ENCODE results near the gene CENPA.
"Not testable (repeated sequence)": the region's sequence is repeated elsewhere in the genome, so short reads cannot be mapped to it uniquely, and the experiment has no call there.

The CENPA gene

GRCh38 chr2:26754539-26754938 is 31.3 kb upstream of the CENPA start:
- Mint-ChIP-seq H3K4me3 (no peak overlapping the region), H3K9me3 (no peaks in the 10 kb centered on the region), H3K36me3 (ENCODE audit: low read depth) (no peaks in the 10 kb centered on the region), H3K4me1 (ENCODE audit: low read depth) (peaks cover 15% of the 10 kb centered on the region), H3K27ac (no peak overlapping the region), H3K27me3 (no peaks in the 10 kb centered on the region)
- intact Hi-C loops (cut with micrococcal nuclease), result no loop called here

DNA sequence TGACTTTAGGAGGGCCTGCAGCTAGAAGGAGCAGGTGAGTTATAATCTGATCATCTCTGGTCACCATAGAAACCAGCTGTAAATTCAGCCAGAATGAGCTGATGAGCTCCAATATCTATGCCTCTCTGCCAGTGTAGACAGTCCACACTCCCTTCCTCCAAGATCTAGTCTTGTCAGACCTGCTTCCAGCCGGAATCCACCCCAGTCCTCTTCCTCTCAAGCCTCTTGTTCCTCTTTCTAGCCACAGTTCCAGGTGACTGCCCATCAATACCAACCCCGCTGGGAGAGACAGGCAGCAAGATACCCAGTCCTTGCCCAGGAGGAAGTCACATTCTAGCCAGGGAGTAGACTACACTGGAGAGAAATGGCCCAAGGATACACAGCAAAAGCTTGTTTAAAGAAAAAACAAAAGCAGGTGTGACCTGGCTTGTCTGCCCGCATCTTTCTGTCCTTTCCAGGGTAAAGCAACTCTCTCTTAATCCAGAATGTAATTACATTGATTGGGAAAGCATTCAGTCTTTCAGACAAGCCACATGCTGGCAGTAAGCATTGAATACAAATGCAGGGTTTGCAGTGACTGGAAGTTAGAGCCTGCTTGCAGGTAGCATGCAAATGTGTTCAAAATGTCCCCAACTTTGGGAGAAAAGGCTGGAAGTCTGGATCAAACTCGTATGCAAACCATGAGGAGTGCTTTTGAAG is 30.7 kb upstream of the CENPA start:
- no peaks in the 10 kb centered on the region for H3K9me3 Mint-ChIP-seq
- H3K27me3 Mint-ChIP-seq, result peaks cover 2% of the 10 kb centered on the region
- no peak overlapping the region for H3K4me3 Mint-ChIP-seq
- intact Hi-C loops (cut with micrococcal nuclease), result no loop called here
- no peaks in the 10 kb centered on the region for H3K36me3 Mint-ChIP-seq (ENCODE audit: low read depth)
- no peak overlapping the region for H3K27ac Mint-ChIP-seq
- H3K4me1 Mint-ChIP-seq (ENCODE audit: low read depth), result peaks cover 12% of the 10 kb centered on the region

- H3K4me1 Mint-ChIP-seq (ENCODE audit: low read depth), result peaks cover 5% of the 10 kb centered on the region
- intact Hi-C loops (cut with micrococcal nuclease), result no loop called here
- H3K27ac Mint-ChIP-seq, result no peak overlapping the region
- no peaks in the 10 kb centered on the region for H3K36me3 Mint-ChIP-seq (ENCODE audit: low read depth)
- no peak overlapping the region for H3K4me3 Mint-ChIP-seq
- H3K9me3 Mint-ChIP-seq, result no peaks in the 10 kb centered on the region
- H3K27me3 Mint-ChIP-seq, result peaks cover 4% of the 10 kb centered on the region
Observed at GRCh38 chr2:26756337-26756736, 29.5 kb upstream of the CENPA start.

GRCh38 chr2:26757873-26758789 is 27.7 kb upstream of the CENPA start:
- Mint-ChIP-seq H3K4me3 (no peak overlapping the region), H3K27ac (no peak overlapping the region), H3K9me3 (no peaks in the 10 kb centered on the region), H3K4me1 (ENCODE audit: low read depth) (peaks cover 5% of the 10 kb centered on the region), H3K36me3 (ENCODE audit: low read depth) (no peaks in the 10 kb centered on the region), H3K27me3 (peaks cover 13% of the 10 kb centered on the region)
- intact Hi-C loops (cut with micrococcal nuclease), result no loop called here

GRCh38 chr2:26758790-26759321 is 27.0 kb upstream of the CENPA start:
- no peak overlapping the region for H3K4me3 Mint-ChIP-seq
- intact Hi-C loops (cut with micrococcal nuclease), result no loop called here
- no peaks in the 10 kb centered on the region for H3K9me3 Mint-ChIP-seq
- peaks cover 18% of the 10 kb centered on the region for H3K27me3 Mint-ChIP-seq
- peaks cover 3% of the 10 kb centered on the region for H3K36me3 Mint-ChIP-seq (ENCODE audit: low read depth)
- no peak overlapping the region for H3K27ac Mint-ChIP-seq
- peaks cover 12% of the 10 kb centered on the region for H3K4me1 Mint-ChIP-seq (ENCODE audit: low read depth)

- no peak overlapping the region for H3K4me3 Mint-ChIP-seq
- no peak overlapping the region for H3K27ac Mint-ChIP-seq
- intact Hi-C loops (cut with micrococcal nuclease), result no loop called here
- peaks cover 18% of the 10 kb centered on the region for H3K27me3 Mint-ChIP-seq
- peaks cover 13% of the 10 kb centered on the region for H3K36me3 Mint-ChIP-seq (ENCODE audit: low read depth)
- no peaks in the 10 kb centered on the region for H3K9me3 Mint-ChIP-seq
- H3K4me1 Mint-ChIP-seq (ENCODE audit: low read depth), result peaks cover 18% of the 10 kb centered on the region
Observed at GRCh38 chr2:26759845-26760244, 26.0 kb upstream of the CENPA start.

DNA sequence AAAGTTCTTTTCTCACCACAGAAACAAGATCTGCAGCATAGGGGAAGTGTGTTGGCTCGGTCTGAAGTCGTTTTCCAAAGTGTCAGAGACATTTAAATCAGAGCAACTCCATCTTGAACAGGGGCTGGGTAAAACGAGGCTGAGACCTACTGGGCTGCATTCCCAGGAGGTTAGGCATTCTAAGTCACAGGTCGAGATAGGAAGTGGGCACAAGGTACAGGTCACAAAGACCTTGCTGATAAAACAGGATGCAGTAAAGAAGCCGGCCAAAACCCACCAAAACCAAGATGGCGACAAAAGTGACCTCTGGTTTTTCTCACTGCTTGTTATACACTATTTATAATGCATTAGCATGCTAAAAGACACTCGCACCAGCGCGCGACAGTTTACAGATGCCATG is 24.9 kb upstream of the CENPA start:
- H3K4me3 Mint-ChIP-seq; H3K9me3 Mint-ChIP-seq; H3K27ac Mint-ChIP-seq; intact Hi-C loops (cut with micrococcal nuclease): not testable (repeated sequence)
- peaks cover 18% of the 10 kb centered on the region for H3K27me3 Mint-ChIP-seq
- H3K4me1 Mint-ChIP-seq (ENCODE audit: low read depth), result peaks cover 25% of the 10 kb centered on the region
- H3K36me3 Mint-ChIP-seq (ENCODE audit: low read depth), result peaks cover 25% of the 10 kb centered on the region

DNA sequence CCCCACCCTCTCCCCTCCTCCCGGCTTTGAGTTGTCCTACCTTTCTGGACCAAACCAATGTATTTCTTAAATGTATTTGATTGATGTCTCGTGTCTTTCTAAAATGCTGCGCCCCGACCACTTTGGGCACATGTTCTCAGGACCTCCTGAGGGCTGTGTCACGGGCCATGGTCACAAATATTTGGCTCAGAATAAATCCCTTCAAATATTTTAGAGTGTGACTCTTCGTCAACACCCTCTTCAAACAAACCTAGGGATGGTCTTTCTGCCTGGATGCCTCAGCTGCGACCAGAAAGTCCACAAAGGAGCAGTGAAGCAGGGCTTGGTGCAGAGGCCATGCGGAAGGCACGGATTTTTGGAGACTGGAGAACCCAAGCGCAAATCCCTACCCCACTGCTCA is 22.8 kb upstream of the CENPA start:
- H3K9me3 Mint-ChIP-seq, result no peaks in the 10 kb centered on the region
- H3K27me3 Mint-ChIP-seq, result peaks cover 18% of the 10 kb centered on the region
- peak overlapping the region; percentile 99 for H3K27ac Mint-ChIP-seq
- no peak overlapping the region for H3K4me3 Mint-ChIP-seq
- H3K36me3 Mint-ChIP-seq (ENCODE audit: low read depth), result peaks cover 35% of the 10 kb centered on the region
- intact Hi-C loops (cut with micrococcal nuclease), result no loop called here
- H3K4me1 Mint-ChIP-seq (ENCODE audit: low read depth), result peaks cover 45% of the 10 kb centered on the region

- Mint-ChIP-seq H3K27ac (peak within 1 kb of the TSS; percentile 99), H3K4me1 (ENCODE audit: low read depth) (peaks cover 57% of the 10 kb centered on the region), H3K27me3 (peaks cover 18% of the 10 kb centered on the region), H3K4me3 (peak within 1 kb of the TSS; percentile 99), H3K9me3 (no peaks in the 10 kb centered on the region), H3K36me3 (ENCODE audit: low read depth) (peaks cover 40% of the 10 kb centered on the region)
- intact Hi-C loops (cut with micrococcal nuclease), result no loop called here
Observed at GRCh38 chr2:26764078-26764887, 21.6 kb upstream of the CENPA start, which contains the start of gene SLC35F6. SLC35F6 (plus strand) TSS chr2:26764284; CDS start chr2:26764350, 66 bp downstream.

GRCh38 chr2:26764906-26765305 is 20.9 kb upstream of the CENPA start:
- peaks cover 46% of the 10 kb centered on the region for H3K36me3 Mint-ChIP-seq (ENCODE audit: low read depth)
- intact Hi-C loops (cut with micrococcal nuclease), result no loop called here
- H3K4me1 Mint-ChIP-seq (ENCODE audit: low read depth), result peaks cover 64% of the 10 kb centered on the region

DNA sequence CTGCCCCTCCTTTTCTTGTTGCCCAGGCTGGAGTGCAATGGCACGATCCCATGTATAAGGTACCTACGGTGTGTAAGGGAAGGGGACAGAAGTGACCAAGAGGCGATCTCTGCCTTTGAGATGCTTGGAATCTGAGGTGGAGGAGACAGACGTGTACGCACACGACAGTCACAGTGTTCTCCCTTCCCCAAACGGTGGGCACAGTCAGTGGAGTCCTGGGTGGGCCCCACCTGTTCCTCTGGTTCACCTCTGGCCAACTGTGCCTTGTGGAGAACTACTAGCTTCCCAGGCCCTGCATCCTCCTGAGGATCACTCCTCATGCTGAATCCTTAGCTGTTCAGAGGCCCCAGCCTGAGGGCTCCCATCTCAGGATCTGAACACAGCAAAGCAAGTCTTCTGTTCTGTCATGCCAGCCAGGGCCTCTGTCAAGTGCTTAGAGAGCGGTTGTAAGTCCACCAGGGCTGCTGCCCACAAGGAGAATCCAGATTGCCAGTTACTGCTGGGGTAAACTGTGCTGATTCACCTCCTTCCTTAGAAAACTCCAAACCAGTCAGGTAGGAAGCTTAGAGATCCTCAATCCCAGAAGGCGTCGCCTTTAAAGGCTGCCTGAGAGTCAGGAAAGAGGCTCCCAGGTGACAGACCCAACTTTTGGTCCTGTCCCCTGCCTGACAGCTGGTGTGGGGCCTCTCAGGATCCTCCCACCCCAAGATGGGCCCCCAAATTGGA is 20.2 kb upstream of the CENPA start:
- peak overlapping the region; percentile 99 for H3K4me3 Mint-ChIP-seq
- peaks cover 54% of the 10 kb centered on the region for H3K36me3 Mint-ChIP-seq (ENCODE audit: low read depth)
- peaks cover 16% of the 10 kb centered on the region for H3K27me3 Mint-ChIP-seq
- H3K9me3 Mint-ChIP-seq, result no peaks in the 10 kb centered on the region
- peak overlapping the region; percentile 99 for H3K27ac Mint-ChIP-seq
- intact Hi-C loops (cut with micrococcal nuclease), result no loop called here
- peaks cover 70% of the 10 kb centered on the region for H3K4me1 Mint-ChIP-seq (ENCODE audit: low read depth)

More at GRCh38 chr2:26764906-26765305, 20.9 kb upstream of the CENPA start:
- Mint-ChIP-seq H3K4me3 (peak overlapping the region; percentile 99), H3K9me3 (no peaks in the 10 kb centered on the region), H3K27ac (peak overlapping the region; percentile 99), H3K27me3 (peaks cover 16% of the 10 kb centered on the region)

GRCh38 chr2:26767129-26767528 is 18.7 kb upstream of the CENPA start:
- Mint-ChIP-seq H3K9me3 (no peaks in the 10 kb centered on the region), H3K27me3 (peaks cover 13% of the 10 kb centered on the region), H3K4me1 (ENCODE audit: low read depth) (peaks cover 85% of the 10 kb centered on the region), H3K27ac (peak overlapping the region; percentile 99), H3K4me3 (peak overlapping the region; percentile 26), H3K36me3 (ENCODE audit: low read depth) (peaks cover 68% of the 10 kb centered on the region)
- intact Hi-C loops (cut with micrococcal nuclease), result no loop called here

- Mint-ChIP-seq H3K27ac (peak overlapping the region; percentile 99), H3K27me3 (peaks cover 7% of the 10 kb centered on the region)
- intact Hi-C loops (cut with micrococcal nuclease), result no loop called here
Observed at GRCh38 chr2:26767894-26768487, 17.9 kb upstream of the CENPA start.

More at GRCh38 chr2:26767894-26768487, 17.9 kb upstream of the CENPA start:
- H3K4me3 Mint-ChIP-seq, result no peak overlapping the region
- H3K9me3 Mint-ChIP-seq, result no peaks in the 10 kb centered on the region
- H3K4me1 Mint-ChIP-seq (ENCODE audit: low read depth), result peaks cover 94% of the 10 kb centered on the region
- peaks cover 75% of the 10 kb centered on the region for H3K36me3 Mint-ChIP-seq (ENCODE audit: low read depth)

Measured in dendritic cell treated with granulocyte-macrophage colony-stimulating factor and Interleukin-4, amounts not matched to agents 40 ng/mL and 50 ng/mL, for 4 days (primary cell).